Cardiac fibroblast (primary cell): Measurements from ENCODE around the gene CCDC24.

Source experiments
- DNase-seq, 2 donors: peaks; one replicate each; pipeline versions ENCODE4 v3.0.0 to v3.0.0-alpha.2; 2010; ENCODE audit warnings: low read depth in 2 of 2
- H3K4me3 ChIP-seq, 2 donors: replicated peaks in 1 of 2; 1 replicate in 1 of 2; 2 replicates in 1 of 2; pipeline ENCODE4 v1.5.1; 2011; ENCODE audit warnings: low read depth in 2 of 2, low read length in 2 of 2, mild to moderate bottlenecking in 2 of 2, moderate library complexity in 1 of 2
- CTCF ChIP-seq: IDR thresholded peaks from one replicate; pipeline ENCODE4 v1.5.1; 2011; ENCODE audit warnings: low read depth, mild to moderate bottlenecking, low read length, inconsistent platforms

CCDC24 gene

DNA sequence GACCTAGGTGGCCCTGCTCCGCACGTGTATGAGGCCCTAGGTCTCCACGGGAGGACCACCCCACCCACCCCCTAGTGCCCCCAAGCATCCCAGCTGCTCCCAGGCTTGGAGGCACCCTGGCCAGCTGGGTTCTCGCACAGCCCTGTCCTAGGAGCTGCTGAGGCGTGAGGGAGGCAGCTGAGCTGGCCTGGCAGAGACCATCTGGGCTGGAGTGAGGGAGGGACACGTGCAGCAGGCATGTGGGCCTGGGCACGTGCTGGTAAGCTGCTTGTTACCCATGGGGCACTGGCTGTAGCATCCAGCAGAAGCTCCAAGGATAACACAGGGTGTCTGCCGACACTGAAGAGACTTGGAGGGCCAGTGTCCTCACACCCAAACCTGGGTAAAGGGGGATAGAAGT, 29.8 kb downstream of the CCDC24 start:
- no peak for DNase-seq

DNA sequence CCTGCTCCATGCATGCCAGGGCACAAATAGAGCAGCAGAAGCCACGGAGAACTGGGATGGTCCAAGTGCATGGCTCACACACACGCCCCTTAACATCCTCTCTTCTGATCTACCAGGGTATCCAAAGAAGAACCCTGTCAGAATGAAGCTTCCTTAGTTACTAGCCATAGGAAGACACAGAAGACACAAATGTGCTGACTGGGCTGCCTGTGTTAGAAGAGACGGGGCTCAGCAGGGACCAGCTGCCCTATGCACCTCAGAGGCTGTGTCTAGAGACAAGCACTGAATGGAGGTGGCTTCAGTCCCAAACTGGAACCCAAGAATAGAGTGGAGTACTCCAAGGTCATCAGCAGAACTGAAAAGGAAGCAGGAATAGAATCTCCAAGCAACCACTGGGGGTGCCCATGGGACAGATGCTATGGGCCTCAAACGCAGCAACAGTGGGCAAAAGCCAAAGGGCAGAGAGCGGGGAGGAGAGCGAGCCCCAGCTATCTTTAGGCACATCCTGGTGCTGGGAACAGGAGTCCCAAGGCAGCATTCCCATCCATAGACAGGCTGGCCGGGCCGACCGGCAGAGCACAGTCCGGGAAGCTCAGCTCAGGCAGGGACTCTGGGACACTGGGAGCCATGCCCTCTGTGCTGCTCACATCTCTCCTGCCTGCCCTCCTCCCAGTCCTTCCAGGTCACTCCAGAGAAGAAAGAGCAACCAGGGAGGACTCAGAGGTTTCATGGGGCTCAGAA, 30.4 kb downstream of the CCDC24 start:
- DNase-seq = no peak
- no peak overlapping the region for H3K4me3 ChIP-seq
- peak; percentile 12 for TF ChIP-seq CTCF

More for the DNA sequence above, 29.8 kb downstream of the CCDC24 start:
- no peak for TF ChIP-seq CTCF
- H3K4me3 ChIP-seq = no peak overlapping the region

- TF ChIP-seq CTCF = no peak
These were observed 32.9 kb downstream of the CCDC24 start for GRCh38 chr1:44024031-44024902.

GRCh38 chr1:44024903-44025525, 33.6 kb downstream of the CCDC24 start:
- DNase-seq = peak in 1 of 2 donors; percentile 35
- no peak overlapping the region for H3K4me3 ChIP-seq
- TF ChIP-seq CTCF = no peak

More at GRCh38 chr1:44024031-44024902, 32.9 kb downstream of the CCDC24 start:
- no peak overlapping the region for H3K4me3 ChIP-seq
- DNase-seq = no peak

- H3K4me3 ChIP-seq = no peak overlapping the region
- TF ChIP-seq CTCF = no peak
- no peak for DNase-seq
These were observed 34.4 kb downstream of the CCDC24 start for GRCh38 chr1:44025816-44026215.

DNA sequence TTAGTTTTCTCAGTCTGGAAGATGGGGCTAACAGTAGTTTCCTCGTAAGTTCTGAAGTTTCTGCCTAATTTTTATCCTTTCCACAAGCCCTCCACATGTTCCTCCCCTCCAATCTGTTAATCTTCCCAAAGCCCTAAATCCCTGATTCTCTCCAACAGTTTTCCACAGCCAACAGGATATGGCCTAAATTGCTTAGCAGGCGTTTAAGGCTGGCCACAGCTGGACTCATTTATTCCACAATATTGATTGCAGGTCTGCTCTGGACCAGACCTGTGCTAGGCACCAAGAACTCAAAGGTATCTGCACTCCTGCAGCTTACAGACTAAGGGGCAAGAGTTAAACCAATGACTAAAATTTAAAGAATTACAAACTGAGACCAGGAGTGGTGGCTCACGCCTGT, 35.9 kb downstream of the CCDC24 start:
- no peak overlapping the region for H3K4me3 ChIP-seq
- DNase-seq = no peak

More for the DNA sequence above, 35.9 kb downstream of the CCDC24 start:
- no peak for TF ChIP-seq CTCF
